ENCODE measurements around the gene ADAM21.
"Not testable (repeated sequence)": the region's sequence is repeated elsewhere in the genome, so short reads cannot be mapped to it uniquely, and the experiment has no call there.

The ADAM21 gene

GRCh38 chr14:70477356-70478105 is 25.6 kb downstream of the ADAM21 start:
- DNase-seq (ENCODE audit: low spot score): not testable (repeated sequence)

DNA sequence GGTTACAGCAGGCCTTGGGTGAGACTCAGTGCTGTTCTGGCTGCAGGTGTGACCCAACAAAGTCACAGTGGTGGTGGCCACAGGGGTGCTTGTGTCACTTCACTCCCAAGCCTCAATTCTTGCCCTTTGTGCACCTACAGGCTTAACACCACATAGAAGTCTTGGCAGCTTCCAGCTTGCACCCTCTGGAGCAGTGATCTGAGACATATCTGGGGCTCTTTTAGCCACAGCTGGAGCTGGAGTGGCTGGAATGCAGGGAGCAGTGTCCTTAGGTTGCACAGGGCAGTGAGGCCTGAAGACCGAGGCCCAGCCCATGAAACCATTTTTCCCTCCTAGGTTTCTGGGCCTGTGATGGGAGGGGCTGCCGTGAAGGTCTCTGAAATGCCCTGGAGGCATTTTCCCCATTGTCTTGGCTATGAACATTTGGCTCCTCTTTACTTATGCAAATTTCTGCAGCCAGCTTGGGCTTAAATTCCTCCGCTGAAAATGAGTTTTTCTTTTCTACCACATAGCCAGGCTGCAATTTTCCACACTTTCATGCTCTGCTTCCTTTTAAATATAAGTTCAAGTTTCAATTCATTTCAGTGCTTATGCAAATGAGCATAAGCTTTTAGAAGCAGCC is 37.7 kb downstream of the ADAM21 start:
- no peak for DNase-seq (ENCODE audit: low spot score)

GRCh38 chr14:70498191-70498590 is 46.2 kb downstream of the ADAM21 start:
- no peak for DNase-seq (ENCODE audit: low spot score)
